Loucy (cell line): ENCODE results near the gene HSPA9.

Experiments
- EZH2phosphoT487 ChIP-seq: fragments of 200-600 bp; IDR thresholded peaks from 2 replicates; pipeline ENCODE4 v1.6.1; 2018; ENCODE audit warnings: antibody characterized with exemption, mild to moderate bottlenecking, moderate library complexity, borderline replicate concordance
- TF ChIP-seq, protein P1 (sequence below): fragments of 200-600 bp; sonication (generic); conservative IDR thresholded peaks from 2 replicates; pipeline ENCODE4 v1.5.1; 2014; ENCODE audit warnings: mild to moderate bottlenecking, antibody characterized with exemption, low read length

DNA sequence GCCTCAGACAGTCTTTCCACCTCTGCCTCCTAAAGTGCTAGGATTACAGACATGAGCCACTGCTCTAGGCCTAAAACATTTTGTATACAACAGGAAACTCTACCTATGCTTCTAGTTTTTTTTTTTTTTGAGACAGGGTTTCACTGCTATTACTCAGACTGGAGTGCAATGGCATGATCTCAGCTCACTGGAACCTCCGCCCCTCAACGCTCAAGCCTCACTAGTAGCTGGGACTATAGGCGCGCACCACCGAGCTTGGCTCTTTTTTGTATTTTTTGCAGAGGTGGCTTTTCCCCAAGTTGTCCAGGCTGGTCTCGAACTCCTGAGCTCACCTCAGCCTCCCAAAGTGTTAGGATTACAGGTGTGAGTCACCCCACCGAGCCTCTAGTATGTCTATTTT lies 5.4 kb downstream of the HSPA9 start:
- TF ChIP-seq, protein P1, sequence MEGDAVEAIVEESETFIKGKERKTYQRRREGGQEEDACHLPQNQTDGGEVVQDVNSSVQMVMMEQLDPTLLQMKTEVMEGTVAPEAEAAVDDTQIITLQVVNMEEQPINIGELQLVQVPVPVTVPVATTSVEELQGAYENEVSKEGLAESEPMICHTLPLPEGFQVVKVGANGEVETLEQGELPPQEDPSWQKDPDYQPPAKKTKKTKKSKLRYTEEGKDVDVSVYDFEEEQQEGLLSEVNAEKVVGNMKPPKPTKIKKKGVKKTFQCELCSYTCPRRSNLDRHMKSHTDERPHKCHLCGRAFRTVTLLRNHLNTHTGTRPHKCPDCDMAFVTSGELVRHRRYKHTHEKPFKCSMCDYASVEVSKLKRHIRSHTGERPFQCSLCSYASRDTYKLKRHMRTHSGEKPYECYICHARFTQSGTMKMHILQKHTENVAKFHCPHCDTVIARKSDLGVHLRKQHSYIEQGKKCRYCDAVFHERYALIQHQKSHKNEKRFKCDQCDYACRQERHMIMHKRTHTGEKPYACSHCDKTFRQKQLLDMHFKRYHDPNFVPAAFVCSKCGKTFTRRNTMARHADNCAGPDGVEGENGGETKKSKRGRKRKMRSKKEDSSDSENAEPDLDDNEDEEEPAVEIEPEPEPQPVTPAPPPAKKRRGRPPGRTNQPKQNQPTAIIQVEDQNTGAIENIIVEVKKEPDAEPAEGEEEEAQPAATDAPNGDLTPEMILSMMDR, result no peak
- TF ChIP-seq EZH2phosphoT487, result no peak
